NCI-H2029 treated with DMSO at 0.1 percent for 48 hours (cell line): ENCODE data around the gene SENP5.

Experiments used
- DNase-seq: peaks from one replicate; lab custom pipeline; 2025; lab: John Stamatoyannopoulos, UW

SENP5 gene

DNA sequence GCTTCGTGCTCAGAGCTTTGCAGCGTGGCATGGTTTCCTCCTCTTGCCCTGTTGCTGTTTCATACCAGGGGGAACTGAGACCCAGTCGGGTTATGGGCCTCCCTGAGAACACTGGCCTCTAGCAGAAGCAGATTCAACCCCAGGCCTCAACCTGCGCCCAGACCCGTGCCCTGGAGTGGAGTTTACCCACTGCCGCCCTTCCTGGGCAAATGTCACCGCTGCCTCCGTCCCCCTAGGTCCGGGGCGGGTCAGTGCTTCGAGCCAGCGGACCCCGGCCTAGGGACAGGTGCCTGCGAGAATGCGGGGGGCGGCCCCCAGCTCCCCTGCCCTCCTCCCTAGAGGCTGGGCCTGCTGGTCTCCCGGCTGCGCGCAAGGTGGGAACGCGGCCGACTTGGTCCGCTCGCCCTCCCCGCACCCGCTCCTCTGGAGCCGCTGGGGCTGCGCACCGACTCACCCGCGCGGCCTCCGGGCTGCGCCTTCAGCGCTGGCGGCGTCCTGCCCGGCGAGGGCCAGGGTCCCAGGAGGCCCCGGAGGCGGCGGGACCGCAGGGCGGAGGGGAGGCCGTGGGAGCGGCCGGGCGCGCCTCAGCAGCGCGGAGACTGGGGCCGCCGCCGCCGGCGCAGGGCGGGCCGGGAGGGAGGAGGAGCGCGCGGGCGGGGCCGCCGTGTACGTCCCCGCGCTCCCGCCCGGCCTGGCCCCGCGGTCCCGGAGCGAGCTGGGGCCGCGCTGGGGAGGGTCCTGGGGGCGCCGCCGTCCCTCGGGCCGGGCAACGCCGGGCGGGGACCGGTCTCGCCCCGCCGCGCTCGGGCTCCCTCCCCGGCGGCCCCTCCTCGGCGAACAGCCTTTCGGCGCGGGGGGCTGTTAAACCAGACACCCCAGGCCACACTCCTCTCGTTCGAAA is 100.8 kb downstream of the SENP5 start, which contains the start of gene PIGZ:
PIGZ (minus strand) TSS at position 601 of the 901 bp plus-strand sequence. CDS start 16,802 bp downstream, outside the sequence.
- no peak for DNase-seq

DNA sequence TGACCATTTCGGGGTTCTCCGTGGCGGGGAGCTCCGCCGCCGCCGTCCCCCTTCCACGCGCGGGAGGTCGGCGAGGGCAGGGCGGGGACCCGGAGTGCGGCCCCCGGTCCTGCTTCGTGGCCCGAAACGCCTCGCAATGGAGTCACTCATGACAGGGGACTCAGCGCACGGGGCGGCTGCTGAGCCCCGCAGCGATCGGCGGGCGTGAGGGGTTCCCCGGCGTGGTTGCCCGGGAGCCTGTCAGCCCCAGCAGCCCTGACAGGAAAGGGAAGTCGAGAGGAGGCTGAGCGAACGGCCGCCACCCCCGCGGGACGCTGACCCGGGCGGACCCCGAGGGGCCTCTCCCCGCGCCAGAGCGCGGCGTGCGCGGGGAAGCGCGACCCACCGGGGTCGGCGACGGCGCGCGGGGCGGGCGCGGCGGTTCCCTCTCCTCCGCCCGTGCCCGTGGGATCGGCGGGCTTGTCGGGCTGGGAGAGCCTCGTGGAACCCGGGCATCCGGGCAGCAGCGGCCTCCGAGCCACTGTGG is 101.5 kb downstream of the SENP5 start:
- DNase-seq, result no peak

DNA sequence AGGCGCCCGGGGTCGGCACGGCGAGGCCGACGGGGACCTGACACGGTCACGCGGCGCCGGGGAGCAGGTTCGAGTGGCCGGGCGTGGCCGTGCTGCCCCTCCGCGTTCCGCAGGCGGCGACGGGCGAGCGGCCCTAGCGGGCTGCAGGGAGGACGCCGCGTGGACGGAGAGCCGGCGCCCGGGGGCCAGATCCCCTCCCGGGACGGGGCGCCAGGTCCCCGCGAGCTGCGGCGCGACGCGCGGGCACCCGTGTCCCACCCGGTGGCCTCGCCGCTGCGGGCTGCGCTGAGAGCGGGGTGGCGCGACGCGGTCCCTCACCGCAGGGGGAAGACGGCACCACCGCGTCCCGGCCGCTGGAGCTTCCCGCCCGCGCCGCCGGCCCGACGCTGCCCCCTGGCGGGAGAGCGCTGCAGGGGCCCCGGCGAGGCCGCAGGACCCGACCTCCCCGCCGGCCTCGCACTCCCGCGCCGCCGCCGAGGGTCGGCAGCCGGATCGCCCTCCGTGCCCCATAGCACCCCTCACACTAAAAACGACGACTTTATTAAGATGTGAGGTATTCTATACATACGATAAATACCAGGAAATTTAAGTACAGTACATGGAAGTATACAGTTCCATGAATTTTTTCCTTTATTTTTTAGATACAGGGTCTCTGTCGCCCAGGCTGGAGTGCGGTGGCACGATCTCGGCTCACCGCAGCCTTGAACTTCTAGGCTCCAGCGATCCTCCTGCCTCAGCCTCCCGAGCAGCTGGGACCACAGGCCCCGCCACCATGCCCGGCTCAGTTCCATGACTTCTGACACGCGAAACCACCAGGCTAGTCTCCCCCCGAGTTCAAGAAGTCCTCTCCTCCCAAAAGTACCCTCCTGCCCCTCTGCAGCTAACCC is 102.2 kb downstream of the SENP5 start:
- no peak for DNase-seq

DNA sequence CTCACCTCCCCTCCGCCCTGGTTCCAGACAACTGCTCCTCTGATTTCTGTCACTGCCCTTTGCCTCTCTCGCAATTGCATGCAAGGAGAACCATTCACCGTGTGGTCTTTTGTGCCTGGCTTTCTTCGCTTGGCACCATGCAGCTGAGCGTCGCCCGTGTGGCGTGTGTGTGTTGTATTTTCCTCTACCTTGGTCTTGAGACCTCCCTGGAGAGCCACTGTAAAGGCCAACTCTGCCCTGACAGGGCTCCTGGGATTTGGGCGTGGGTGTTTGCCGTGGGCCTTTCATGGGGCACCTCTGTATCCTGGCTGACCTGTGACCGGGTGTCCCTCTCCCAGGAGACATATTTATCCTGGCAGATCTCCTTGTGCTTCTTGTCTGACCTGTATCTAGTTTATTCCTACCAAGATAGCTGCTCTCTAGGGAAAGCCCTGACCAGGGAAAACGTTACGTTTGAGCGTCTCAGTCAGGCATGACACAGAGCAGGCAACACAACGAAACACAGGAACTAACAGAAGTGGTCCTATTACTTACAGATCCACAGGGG is 102.9 kb downstream of the SENP5 start:
- no peak for DNase-seq

DNA sequence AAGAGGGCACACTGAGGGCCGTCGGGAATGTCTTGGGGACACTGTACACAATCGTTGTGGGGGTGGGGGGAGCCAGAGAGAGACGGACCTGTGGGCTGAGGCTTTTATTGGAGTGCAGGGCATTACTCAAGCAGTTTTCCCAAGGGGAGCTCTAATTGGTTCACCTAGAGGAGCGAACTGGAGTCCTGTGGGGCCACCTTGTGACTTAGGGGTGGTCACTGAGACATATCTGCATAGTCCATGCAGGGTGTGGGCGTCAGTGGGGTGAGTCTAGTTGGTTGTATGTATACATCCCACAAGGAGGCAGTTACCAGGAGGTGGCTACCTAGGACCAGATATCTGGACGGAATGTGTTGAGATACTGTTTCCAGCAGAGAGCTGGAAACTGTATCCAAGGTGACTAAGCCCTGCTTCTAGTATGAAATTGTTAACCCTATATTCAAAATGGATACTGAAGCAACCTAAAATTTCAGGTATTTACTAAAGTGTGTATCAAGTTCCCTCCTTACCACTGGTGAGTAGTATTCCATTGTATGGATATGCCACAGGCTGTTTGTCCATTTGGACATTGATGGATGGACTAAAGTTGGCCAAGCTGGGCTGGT is 103.5 kb downstream of the SENP5 start:
- no peak for DNase-seq

DNA sequence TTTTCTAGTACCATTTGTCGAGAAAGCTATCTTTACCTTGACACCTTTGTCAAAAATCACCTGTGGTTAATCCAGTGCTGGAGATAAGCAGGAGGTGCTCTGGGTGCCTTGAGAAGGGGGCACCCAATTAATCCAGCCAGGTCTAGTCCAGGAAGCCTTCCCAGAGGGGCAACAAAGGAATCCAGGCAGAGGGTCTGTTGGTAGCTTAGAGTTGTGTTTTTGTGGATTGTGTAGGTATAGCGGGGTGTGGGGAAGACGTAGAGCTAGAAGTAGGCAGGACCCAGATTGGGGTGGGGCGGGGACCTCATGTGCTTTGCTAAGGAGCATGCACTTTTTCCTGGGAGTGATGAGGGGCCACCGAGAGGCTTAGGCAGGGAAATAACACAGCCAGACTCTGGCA is 106.9 kb downstream of the SENP5 start:
- DNase-seq, result no peak

DNA sequence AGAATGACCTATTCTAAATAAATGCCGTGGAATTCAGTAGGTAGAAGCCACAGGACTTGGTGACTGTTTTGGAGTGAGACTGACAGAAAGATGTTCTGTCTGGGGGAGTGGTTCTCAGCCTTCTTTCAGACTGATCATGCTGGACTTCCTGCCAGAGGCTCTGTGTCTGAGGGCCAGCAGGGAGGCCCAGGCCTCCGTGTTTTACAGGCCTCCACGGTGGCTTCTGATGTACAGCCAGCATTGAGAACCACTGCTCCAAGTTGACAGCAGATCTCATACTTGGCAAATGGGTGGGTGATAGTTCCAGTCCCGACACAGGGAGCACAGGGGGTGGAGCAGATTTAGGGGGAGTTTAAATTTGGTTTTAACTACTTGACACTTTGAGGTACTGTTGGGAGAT is 107.6 kb downstream of the SENP5 start:
- no peak for DNase-seq

DNA sequence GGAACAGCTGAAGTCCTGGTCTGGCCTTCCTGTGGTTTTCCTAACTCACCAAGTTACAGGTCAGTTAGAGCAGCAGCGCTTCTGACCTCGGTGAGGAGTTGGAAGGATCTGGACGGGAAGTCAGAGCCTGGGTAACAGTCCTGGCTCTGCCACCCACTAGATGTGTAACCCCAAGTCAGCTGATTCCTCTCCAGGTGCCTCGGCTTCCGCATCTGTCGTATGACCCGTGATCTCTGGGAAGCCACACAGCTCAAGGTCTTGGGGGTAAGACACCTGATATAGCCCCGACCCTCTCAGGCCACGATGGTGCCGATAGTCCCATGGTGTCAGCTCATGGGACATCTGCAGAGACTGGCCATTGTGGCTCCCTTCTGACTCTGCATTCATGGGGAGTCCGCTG is 109.2 kb downstream of the SENP5 start:
- no peak for DNase-seq

DNA sequence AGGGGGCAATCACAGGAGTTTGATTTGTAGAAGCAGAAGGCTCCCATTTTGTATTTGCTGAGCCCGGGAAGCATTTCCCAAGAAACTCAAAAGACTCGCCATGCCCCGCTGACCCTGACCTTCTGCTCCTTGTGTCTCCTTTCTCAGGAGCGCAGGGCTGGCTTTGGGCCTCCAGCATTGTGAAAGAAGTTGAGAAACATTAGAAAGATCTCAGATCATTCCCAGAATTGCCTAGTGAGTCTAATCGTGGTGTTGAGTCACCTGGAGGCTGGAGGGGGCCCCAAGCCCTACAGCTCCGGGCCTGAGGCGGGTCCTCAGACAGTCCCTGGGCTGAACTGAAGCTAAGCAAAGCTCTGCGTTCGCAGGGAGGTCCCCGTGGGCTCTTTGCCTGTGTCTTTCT is 111.8 kb downstream of the SENP5 start:
- no peak for DNase-seq

DNA sequence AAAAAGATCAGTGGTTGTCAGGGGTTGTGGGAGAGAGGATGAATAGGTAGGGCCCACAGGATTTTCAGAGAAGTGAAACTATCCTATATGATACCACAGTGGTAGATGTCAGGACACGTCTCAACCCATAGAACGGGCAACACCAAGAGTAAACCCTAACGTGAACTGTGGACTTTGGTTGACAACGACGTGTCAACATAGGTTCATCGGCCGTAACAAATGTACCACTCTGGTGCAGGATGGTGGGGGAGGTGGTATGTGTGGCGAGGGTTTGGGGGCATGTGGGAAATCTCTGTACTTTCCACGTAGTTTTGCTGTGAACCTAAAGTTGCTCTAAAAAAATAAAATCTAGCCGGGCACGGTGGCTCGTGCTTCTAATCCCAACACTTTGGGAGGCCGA is 113.9 kb downstream of the SENP5 start:
- no peak for DNase-seq

DNA sequence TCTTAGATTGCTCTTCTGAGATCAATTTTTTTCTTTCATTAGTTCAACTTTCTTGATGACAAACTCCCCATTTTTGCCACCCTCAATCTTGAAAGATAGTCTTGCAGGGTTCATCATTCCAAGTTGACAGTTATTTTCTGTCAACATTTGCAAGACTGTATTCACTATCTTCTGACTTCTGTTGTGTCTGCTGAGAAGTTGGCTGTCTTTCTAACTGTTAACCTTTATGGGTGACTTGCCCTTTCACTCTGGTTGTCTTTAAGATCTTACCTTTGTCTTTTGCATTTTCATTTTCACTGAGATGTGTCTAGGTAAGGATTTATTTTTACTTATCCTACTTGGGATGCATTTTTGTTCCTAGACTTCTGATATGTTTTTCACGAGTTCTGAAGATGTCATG is 115.5 kb downstream of the SENP5 start:
- no peak for DNase-seq
